SK-N-SH treated with all-trans-retinoic acid at 6 μM for 48 hours (cell line): ENCODE results near the gene PSMA5.

Experiments used
- ATAC-seq: fragments of 200-7000 bp; cut with Tn5 transposase; 3 replicates; pipeline ENCODE4 v1.9.1; 2020; ENCODE audit warnings: mild to moderate bottlenecking, moderate library complexity
- BACH2 ChIP-seq: fragments of 250-450 bp; sonication (Bioruptor Pico); IDR thresholded peaks from 2 replicates; pipeline ENCODE4 v1.9.0; 2021; ENCODE audit warnings: mild to moderate bottlenecking, borderline replicate concordance
- CSDC2 ChIP-seq: fragments of 250-450 bp; sonication (Bioruptor Pico); IDR thresholded peaks from 2 replicates; pipeline ENCODE4 v1.5.0; 2020; ENCODE audit warnings: mild to moderate bottlenecking, moderate library complexity
- CSRNP3 ChIP-seq: fragments of 250-450 bp; sonication (Bioruptor Pico); IDR thresholded peaks from 2 replicates; pipeline ENCODE4 v1.5.1; 2021; ENCODE audit warnings: mild to moderate bottlenecking, moderate library complexity
- ESRRG ChIP-seq: fragments of 250-450 bp; sonication (Bioruptor Pico); IDR thresholded peaks from 2 replicates; pipeline ENCODE4 v1.6.1; 2021; ENCODE audit warnings: mild to moderate bottlenecking
- ISL1 ChIP-seq: fragments of 250-450 bp; sonication (Bioruptor Pico); IDR thresholded peaks from 2 replicates; pipeline ENCODE4 v2.1.2; 2022; ENCODE audit warnings: mild to moderate bottlenecking, moderate library complexity
- PATZ1 ChIP-seq: fragments of 250-450 bp; sonication (Bioruptor Pico); IDR thresholded peaks from 2 replicates; pipeline ENCODE4 v1.8.0; 2020; ENCODE audit warnings: mild to moderate bottlenecking, moderate library complexity, borderline replicate concordance
- POU6F1 ChIP-seq: fragments of 250-450 bp; sonication (Bioruptor Pico); IDR thresholded peaks from 2 replicates; pipeline ENCODE4 v1.8.0; 2021; ENCODE audit warnings: low read depth, mild to moderate bottlenecking, moderate library complexity, borderline replicate concordance
- SNAI2 ChIP-seq: fragments of 250-450 bp; sonication (Bioruptor Pico); IDR thresholded peaks from 2 replicates; pipeline ENCODE4 v1.5.0; 2020; ENCODE audit warnings: mild to moderate bottlenecking, moderate library complexity
- TCF4 ChIP-seq: fragments of 250-450 bp; sonication (Bioruptor Pico); IDR thresholded peaks from 2 replicates; pipeline ENCODE4 v1.8.0; 2021; ENCODE audit warnings: mild to moderate bottlenecking, moderate library complexity, borderline replicate concordance
- TOX ChIP-seq: fragments of 250-450 bp; sonication (Bioruptor Pico); IDR thresholded peaks from 2 replicates; pipeline ENCODE4 v1.8.0; 2021; ENCODE audit warnings: mild to moderate bottlenecking, moderate library complexity, borderline replicate concordance
- TSHZ2 ChIP-seq: fragments of 250-450 bp; sonication (Bioruptor Pico); IDR thresholded peaks from 2 replicates; pipeline ENCODE4 v1.5.0; 2020; ENCODE audit warnings: mild to moderate bottlenecking, moderate library complexity
- ZC3H10 ChIP-seq: fragments of 250-450 bp; sonication (Bioruptor Pico); IDR thresholded peaks from 2 replicates; pipeline ENCODE4 v1.5.1; 2021; ENCODE audit warnings: mild to moderate bottlenecking, moderate library complexity
- ZFP3 ChIP-seq: fragments of 250-450 bp; sonication (Bioruptor Pico); IDR thresholded peaks from 2 replicates; pipeline ENCODE4 v1.5.0; 2020; ENCODE audit warnings: mild to moderate bottlenecking, moderate library complexity
- ZFP30 ChIP-seq: fragments of 450-650 bp; formaldehyde crosslinking; IDR thresholded peaks from 2 replicates; pipeline ENCODE4 v1.5.0; 2022; ENCODE audit warnings: mild to moderate bottlenecking, moderate library complexity
- ZNF565 ChIP-seq: fragments of 450-650 bp; formaldehyde crosslinking; conservative IDR thresholded peaks from 2 replicates; pipeline ENCODE4 v1.5.0; 2020; ENCODE audit warnings: low read depth, mild to moderate bottlenecking, moderate library complexity
- ZNF70 ChIP-seq: fragments of 450-650 bp; formaldehyde crosslinking; IDR thresholded peaks from 2 replicates; pipeline ENCODE4 v1.5.0; 2020; ENCODE audit warnings: mild to moderate bottlenecking, moderate library complexity
- ZNF8 ChIP-seq: fragments of 450-650 bp; formaldehyde crosslinking; IDR thresholded peaks from 2 replicates; pipeline ENCODE4 v1.5.0; 2020; ENCODE audit warnings: mild to moderate bottlenecking, moderate library complexity

PSMA5 gene

GRCh38 chr1:109400035-109400655 is 26.1 kb downstream of the PSMA5 start (continued):
- TF ChIP-seq PATZ1: no peak
- no peak for TF ChIP-seq ZNF565 (CRISPR knock-in tag)
- TF ChIP-seq, all 23 proteins: peak for 0

- TF ChIP-seq BACH2 (no peak), ZC3H10 (CRISPR knock-in tag) (0 out of 2 replicates have a peak, but pooled peaks have one; percentile 57)
- ATAC-seq: peak; percentile 23
Observed at GRCh38 chr1:109399326-109399957, 26.8 kb downstream of the PSMA5 start.

- TF ChIP-seq POU6F1 (no peak), PATZ1 (no peak), CSDC2 (CRISPR knock-in tag) (no peak), TSHZ2 (CRISPR knock-in tag) (no peak), ESRRG (CRISPR knock-in tag) (no peak), TOX (no peak), ZNF565 (CRISPR knock-in tag) (no peak), ZFP30 (CRISPR knock-in tag) (no peak), CSRNP3 (CRISPR knock-in tag) (no peak), ISL1 (CRISPR knock-in tag) (no peak), BACH2 (no peak), ZNF70 (CRISPR knock-in tag) (no peak), SNAI2 (CRISPR knock-in tag) (no peak), TCF4 (CRISPR knock-in tag) (no peak), ZFP3 (CRISPR knock-in tag) (no peak), ZNF8 (CRISPR knock-in tag) (no peak), ZC3H10 (CRISPR knock-in tag) (no peak)
- peak; percentile 23; the same call in 2 of the 3 replicates for ATAC-seq
Observed at GRCh38 chr1:109398343-109399225, 27.7 kb downstream of the PSMA5 start.
